Natural killer cell (primary cell): ENCODE measurements around the gene RDX. TPM values are rescaled to one million over a fixed set of nuclear protein-coding genes. Genes with fewer than 3 reads are reported as not detected.

Source experiments
- ATAC-seq, 3 donors: fragments of 150-1000 bp in 2 of 3; fragments of 200-7000 bp in 1 of 3; cut with Tn5 transposase; 1 replicate in 1 of 3; 2 replicates in 2 of 3; pipeline ENCODE4 v1.10.0; 2021; ENCODE audit warnings: mild to moderate bottlenecking in 2 of 3, moderate library complexity in 2 of 3
- DNase-seq, 2 donors: peaks; one replicate each; pipeline versions ENCODE4 v3.0.0 to v3.0.0-alpha.2; 2013 to 2021; ENCODE audit warnings: mixed read lengths in 1 of 2
- H3K27ac ChIP-seq: one replicate; pipeline ENCODE4 v1.5.1; 2013; ENCODE audit warnings: mild to moderate bottlenecking, low read length
- H3K27me3 ChIP-seq: one replicate; pipeline ENCODE4 v1.6.1; 2013; ENCODE audit warnings: low read length; ENCODE audit not compliant: control insufficient read depth, insufficient read depth
- H3K36me3 ChIP-seq: one replicate; pipeline ENCODE4 v1.6.1; 2013; ENCODE audit warnings: low read length; ENCODE audit not compliant: control insufficient read depth, insufficient read depth
- H3K4me1 ChIP-seq: one replicate; pipeline ENCODE4 v1.6.1; 2013; ENCODE audit warnings: low read length; ENCODE audit not compliant: control insufficient read depth, insufficient read depth
- H3K4me3 ChIP-seq: one replicate; pipeline ENCODE4 v1.5.1; 2013; ENCODE audit warnings: low read length
- H3K9me3 ChIP-seq: one replicate; pipeline ENCODE4 v1.6.1; 2013; ENCODE audit warnings: low read length; ENCODE audit not compliant: control insufficient read depth, insufficient read depth
- H3K27ac Mint-ChIP-seq, 2 donors: one replicate each; pipeline ENCODE4 v1.8.0; 2022; ENCODE audit warnings: mild to moderate bottlenecking in 2 of 2, mixed read lengths in 2 of 2, moderate library complexity in 1 of 2
- H3K27me3 Mint-ChIP-seq, 2 donors: one replicate each; pipeline ENCODE4 v1.8.0; 2022; ENCODE audit warnings: low read depth in 2 of 2, mixed read lengths in 2 of 2
- H3K36me3 Mint-ChIP-seq: one replicate; pipeline ENCODE4 v1.8.0; 2022; ENCODE audit warnings: mixed read lengths
- H3K4me1 Mint-ChIP-seq, 2 donors: one replicate each; pipeline ENCODE4 v1.8.0; 2022; ENCODE audit warnings: mixed read lengths in 2 of 2
- H3K4me3 Mint-ChIP-seq: one replicate; pipeline ENCODE4 v1.8.0; 2022; ENCODE audit warnings: mild to moderate bottlenecking, moderate library complexity, mixed read lengths
- H3K9me3 Mint-ChIP-seq, 2 donors: one replicate each; pipeline ENCODE4 v1.8.0; 2022; ENCODE audit warnings: mixed read lengths in 2 of 2
- WGBS: methylation state at CpG from one replicate; pipeline ENCODE4 v1.1.7; 2013; ENCODE audit warnings: missing lambda C conversion rate; ENCODE audit not compliant: insufficient coverage; 5-methylcytosine and 5-hydroxymethylcytosine counted together
- intact Hi-C: fragments of 100-400 bp; cut with micrococcal nuclease; formaldehyde crosslinking; loops from one replicate; pipeline ENCODE4 v1.14.2; 2022
- total RNA-seq, 4 donors: library from RNA; stranded (reverse); fragments of 120-200 nt in 1 of 4; gene quantifications; one replicate each; pipeline versions ENCODE4 v1.2.3 to v1.2.4, GENCODE V29; 2013 to 2022
- TF ChIP-seq, protein P1 (sequence below): fragments of 200-600 bp; IDR thresholded peaks from one replicate; pipeline ENCODE4 v1.8.0; 2022; ENCODE audit warnings: antibody characterized with exemption

The RDX gene
- total RNA-seq, 3 donors from 2014 or later (not counting 1 experiment from before 2014, with no cell fraction given) = 22.6 to 31.1 (median 25.9) TPM

DNA sequence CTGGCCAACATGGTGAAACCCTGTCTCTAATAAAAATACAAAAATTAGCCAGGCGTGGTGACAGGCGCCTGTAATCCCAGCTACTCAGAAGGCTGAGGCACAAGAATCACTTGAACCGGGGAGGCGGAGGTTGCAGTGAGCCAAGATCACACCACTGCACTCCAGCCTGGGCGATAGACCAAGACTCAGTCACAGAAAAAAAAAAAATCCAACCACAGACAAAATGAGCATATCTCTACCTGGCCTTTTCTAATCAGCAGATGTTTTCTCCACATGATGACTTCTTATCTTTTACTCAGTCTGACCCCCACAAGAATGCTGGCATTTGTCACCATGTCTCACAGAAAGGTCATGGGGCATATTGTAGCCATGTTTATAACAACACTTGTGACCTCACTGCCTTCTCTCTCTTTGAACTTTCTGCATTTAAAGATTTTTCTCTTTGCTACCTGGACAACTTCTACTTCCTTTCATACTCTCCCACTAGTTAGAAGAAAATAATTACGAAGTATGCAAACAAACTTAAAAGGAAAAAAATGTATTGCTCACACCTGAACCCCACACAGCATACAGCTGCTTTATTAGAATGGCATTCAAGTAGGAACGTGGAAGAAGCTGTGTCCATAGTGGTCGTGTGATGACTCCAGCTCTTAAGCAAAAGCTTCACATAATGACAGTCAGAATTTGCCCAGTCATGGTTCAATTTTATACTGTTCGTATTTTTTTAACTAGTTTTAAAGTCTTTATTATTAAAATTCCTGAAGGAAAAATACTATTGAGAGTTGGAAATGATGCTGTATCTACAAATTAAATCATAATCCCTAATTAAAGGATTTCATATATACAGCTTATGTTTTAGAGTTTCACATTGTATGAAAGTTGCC, 137.9 kb downstream of the RDX start:
- Histone ChIP-seq H3K27ac (no peak overlapping the region), H3K36me3 (no peaks in the 10 kb centered on the region), H3K4me3 (no peak overlapping the region), H3K4me1 (no peaks in the 10 kb centered on the region), H3K9me3 (no peaks in the 10 kb centered on the region), H3K27me3 (no peaks in the 10 kb centered on the region)
- Mint-ChIP-seq H3K27ac (no peak overlapping the region), H3K9me3 (no peaks in the 10 kb centered on the region), H3K4me1 (no peaks in the 10 kb centered on the region), H3K27me3 (peaks cover 0 to 7% of the 10 kb centered on the region in 2 donors), H3K4me3 (no peak overlapping the region), H3K36me3 (no peaks in the 10 kb centered on the region)
- no peak for DNase-seq
- 80% methylated on average over 8 of the region's 9 CpGs for WGBS
- TF ChIP-seq, protein P1, sequence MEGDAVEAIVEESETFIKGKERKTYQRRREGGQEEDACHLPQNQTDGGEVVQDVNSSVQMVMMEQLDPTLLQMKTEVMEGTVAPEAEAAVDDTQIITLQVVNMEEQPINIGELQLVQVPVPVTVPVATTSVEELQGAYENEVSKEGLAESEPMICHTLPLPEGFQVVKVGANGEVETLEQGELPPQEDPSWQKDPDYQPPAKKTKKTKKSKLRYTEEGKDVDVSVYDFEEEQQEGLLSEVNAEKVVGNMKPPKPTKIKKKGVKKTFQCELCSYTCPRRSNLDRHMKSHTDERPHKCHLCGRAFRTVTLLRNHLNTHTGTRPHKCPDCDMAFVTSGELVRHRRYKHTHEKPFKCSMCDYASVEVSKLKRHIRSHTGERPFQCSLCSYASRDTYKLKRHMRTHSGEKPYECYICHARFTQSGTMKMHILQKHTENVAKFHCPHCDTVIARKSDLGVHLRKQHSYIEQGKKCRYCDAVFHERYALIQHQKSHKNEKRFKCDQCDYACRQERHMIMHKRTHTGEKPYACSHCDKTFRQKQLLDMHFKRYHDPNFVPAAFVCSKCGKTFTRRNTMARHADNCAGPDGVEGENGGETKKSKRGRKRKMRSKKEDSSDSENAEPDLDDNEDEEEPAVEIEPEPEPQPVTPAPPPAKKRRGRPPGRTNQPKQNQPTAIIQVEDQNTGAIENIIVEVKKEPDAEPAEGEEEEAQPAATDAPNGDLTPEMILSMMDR = no peak
- no peak for ATAC-seq
- intact Hi-C loops = no loop called here

DNA sequence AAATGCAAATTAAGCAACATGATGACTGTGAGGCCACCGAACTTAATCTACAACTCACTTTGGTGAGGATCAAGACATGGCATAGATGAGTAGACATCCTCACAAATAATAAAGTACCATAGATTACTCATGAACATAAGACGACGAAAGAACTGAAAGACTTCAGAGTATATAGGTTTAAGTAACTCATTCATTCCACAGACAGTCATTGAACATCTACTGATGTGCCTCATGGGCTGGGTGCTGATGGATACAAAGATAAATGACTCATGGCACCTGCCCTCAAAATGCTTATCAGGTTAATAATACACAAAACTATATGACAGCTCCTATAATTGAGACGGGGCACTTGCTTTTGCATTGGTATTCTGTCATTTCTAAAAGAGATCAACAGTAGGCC, 139.9 kb downstream of the RDX start:
- Histone ChIP-seq H3K9me3 (no peaks in the 10 kb centered on the region), H3K4me1 (no peaks in the 10 kb centered on the region), H3K4me3 (no peak overlapping the region), H3K27me3 (no peaks in the 10 kb centered on the region), H3K36me3 (no peaks in the 10 kb centered on the region), H3K27ac (no peak overlapping the region)
- no peaks in the 10 kb centered on the region for H3K36me3 Mint-ChIP-seq
- intact Hi-C loops = no loop called here
- TF ChIP-seq, protein P1 = no peak
- no peak overlapping the region for H3K4me3 Mint-ChIP-seq
- 74% methylated on average over 2 of the region's 4 CpGs for WGBS
- no peak for DNase-seq
- H3K4me1 Mint-ChIP-seq = no peaks in the 10 kb centered on the region
- peaks cover 0 to 7% of the 10 kb centered on the region in 2 donors for H3K27me3 Mint-ChIP-seq
- no peaks in the 10 kb centered on the region for H3K9me3 Mint-ChIP-seq
- H3K27ac Mint-ChIP-seq = no peak overlapping the region
- ATAC-seq = no peak

DNA sequence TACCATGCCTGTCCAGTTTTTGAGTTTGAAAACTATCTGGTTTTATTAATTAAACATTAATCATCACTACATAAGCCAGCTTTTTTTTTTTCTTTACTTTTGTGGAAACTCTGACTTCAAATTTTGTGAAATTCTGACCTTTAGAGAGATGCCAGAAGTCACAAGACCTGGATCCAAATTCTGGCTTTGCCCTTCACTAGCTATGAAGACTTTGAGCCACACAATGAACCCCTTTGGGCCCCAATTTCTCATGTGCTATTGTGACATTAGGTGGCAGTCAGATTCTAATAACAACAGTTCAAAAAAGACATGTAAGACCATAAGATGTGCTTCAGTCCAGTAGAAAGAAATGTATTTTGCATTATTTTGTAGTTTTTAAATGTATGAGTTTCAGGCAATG, 142.9 kb downstream of the RDX start:
- H3K4me3 ChIP-seq = no peak overlapping the region
- Mint-ChIP-seq H3K27ac (no peak overlapping the region), H3K4me3 (no peak overlapping the region), H3K27me3 (peaks cover 0 to 7% of the 10 kb centered on the region in 2 donors), H3K36me3 (no peaks in the 10 kb centered on the region), H3K4me1 (no peaks in the 10 kb centered on the region), H3K9me3 (no peaks in the 10 kb centered on the region)
- H3K27ac ChIP-seq = no peak overlapping the region
- no peak for ATAC-seq
- no peak for DNase-seq
- intact Hi-C loops = no loop called here
- TF ChIP-seq, protein P1 = no peak
- H3K27me3 ChIP-seq = no peaks in the 10 kb centered on the region
- no peaks in the 10 kb centered on the region for H3K36me3 ChIP-seq
- no peaks in the 10 kb centered on the region for H3K9me3 ChIP-seq
- H3K4me1 ChIP-seq = no peaks in the 10 kb centered on the region

DNA sequence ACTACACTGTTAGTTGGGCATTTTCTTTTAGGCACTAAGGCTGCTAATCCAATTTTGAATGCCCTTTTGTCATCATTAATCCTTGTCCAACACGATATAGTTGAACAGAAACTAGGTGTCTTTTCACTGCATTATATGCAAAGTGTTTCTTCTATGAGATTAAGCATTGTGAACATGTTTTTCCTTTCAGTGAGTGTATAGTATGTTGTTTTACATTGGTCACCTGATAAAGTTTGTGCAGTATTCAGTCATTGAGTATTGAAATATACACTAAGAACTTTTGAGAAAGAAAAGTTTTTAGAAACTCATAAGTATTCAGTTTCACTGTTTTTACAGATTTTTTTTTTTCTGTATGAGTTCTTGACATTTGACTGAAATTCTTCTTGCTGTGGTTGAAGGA, 144.2 kb downstream of the RDX start:
- H3K27me3 ChIP-seq = no peaks in the 10 kb centered on the region
- H3K4me1 Mint-ChIP-seq = no peaks in the 10 kb centered on the region
- no peak overlapping the region for H3K4me3 Mint-ChIP-seq
- ATAC-seq = no peak
- H3K27ac ChIP-seq = no peak overlapping the region
- H3K9me3 ChIP-seq = no peaks in the 10 kb centered on the region
- H3K4me1 ChIP-seq = no peaks in the 10 kb centered on the region
- no peaks in the 10 kb centered on the region for H3K27me3 Mint-ChIP-seq
- no peaks in the 10 kb centered on the region for H3K36me3 ChIP-seq
- TF ChIP-seq, protein P1 = no peak
- intact Hi-C loops = no loop called here
- no peak overlapping the region for H3K4me3 ChIP-seq
- DNase-seq = no peak
- WGBS = no CpG with 5 or more reads among the region's 1 CpG
- H3K9me3 Mint-ChIP-seq = no peaks in the 10 kb centered on the region
- no peak overlapping the region for H3K27ac Mint-ChIP-seq
- no peaks in the 10 kb centered on the region for H3K36me3 Mint-ChIP-seq
